CD4-positive, alpha-beta T cell (primary cell): ENCODE measurements around the gene RBM33. TPM values are rescaled to one million over a fixed set of nuclear protein-coding genes. Genes with fewer than 3 reads are reported as not detected.

Experiments
- ATAC-seq: fragments of 200-7000 bp; cut with Tn5 transposase; one replicate; pipeline ENCODE4 v1.10.0; 2022; ENCODE audit warnings: mild to moderate bottlenecking; ENCODE audit not compliant: poor library complexity
- CTCF ChIA-PET: fragments of 350-600 bp; sonication (Branson Sonifier 250); formaldehyde crosslinking; loops from one replicate; lab custom pipeline; 2021; ENCODE audit warnings: antibody characterized with exemption, inconsistent platforms; lab: Charles Lee
- POLR2A ChIA-PET: fragments of 350-600 bp; sonication (Branson Sonifier 250); formaldehyde crosslinking; loops from one replicate; lab custom pipeline; 2021; ENCODE audit warnings: antibody characterized with exemption, inconsistent platforms; lab: Charles Lee
- DNase-seq, 14 experiments: peaks; one replicate each; pipeline ENCODE4 v3.0.0-alpha.2; 2013 to 2020; ENCODE audit warnings: mixed read lengths in 2 of 14
- H3K27ac ChIP-seq, 2 donors: one replicate each; pipeline versions ENCODE4 v1.5.1 to v1.7.0; 2013; ENCODE audit warnings: low read length in 2 of 2, low read depth in 1 of 2, mild to moderate bottlenecking in 1 of 2
- H3K27me3 ChIP-seq, 2 experiments: 1 replicate in 1 of 2; 2 replicates in 1 of 2; pipeline versions ENCODE4 v1.6.1 to v1.7.0; 2013; ENCODE audit warnings: low read length in 2 of 2, control low read depth in 1 of 2, mild to moderate bottlenecking in 1 of 2, moderate library complexity in 1 of 2; ENCODE audit not compliant: insufficient read depth in 2 of 2, control insufficient read depth in 1 of 2
- H3K36me3 ChIP-seq: one replicate; pipeline ENCODE4 v1.6.1; 2013; ENCODE audit warnings: low read length, control low read depth; ENCODE audit not compliant: insufficient read depth
- H3K4me1 ChIP-seq: one replicate; pipeline ENCODE4 v1.6.1; 2013; ENCODE audit warnings: low read length, control low read depth; ENCODE audit not compliant: insufficient read depth
- H3K4me3 ChIP-seq: one replicate; pipeline ENCODE4 v1.5.1; 2013; ENCODE audit warnings: mild to moderate bottlenecking, low read length, moderate library complexity
- H3K9me3 ChIP-seq, 2 experiments: 1 replicate in 1 of 2; 2 replicates in 1 of 2; pipeline versions ENCODE4 v1.6.1 to v1.7.0; 2013; ENCODE audit warnings: low read length in 2 of 2, mild to moderate bottlenecking in 2 of 2, control low read depth in 1 of 2, moderate library complexity in 1 of 2; ENCODE audit not compliant: control insufficient read depth in 1 of 2, insufficient read depth in 1 of 2
- H3K27ac Mint-ChIP-seq: one replicate; pipeline ENCODE4 v1.8.0; 2020; ENCODE audit warnings: mixed read lengths
- H3K27me3 Mint-ChIP-seq: one replicate; pipeline ENCODE4 v1.8.0; 2021; ENCODE audit warnings: mixed read lengths
- H3K36me3 Mint-ChIP-seq: one replicate; pipeline ENCODE4 v1.8.0; 2021; ENCODE audit warnings: low read depth, mixed read lengths
- H3K4me1 Mint-ChIP-seq: one replicate; pipeline ENCODE4 v1.8.0; 2021; ENCODE audit warnings: low read depth, mixed read lengths
- H3K4me3 Mint-ChIP-seq: one replicate; pipeline ENCODE4 v1.8.0; 2020; ENCODE audit warnings: mild to moderate bottlenecking, mixed read lengths
- H3K9me3 Mint-ChIP-seq: one replicate; pipeline ENCODE4 v1.8.0; 2020; ENCODE audit warnings: mixed read lengths
- CTCF ChIP-seq: fragments of 200-600 bp; IDR thresholded peaks from one replicate; pipeline ENCODE4 v1.8.0; 2022; ENCODE audit warnings: antibody characterized with exemption, mild to moderate bottlenecking
- intact Hi-C, 2 experiments: fragments of 100-400 bp; cut with DNase I in 1 of 2; cut with micrococcal nuclease in 1 of 2; formaldehyde crosslinking; loops; one replicate each; pipeline versions ENCODE4 v1.15.1 to v1.9.0; 2023 to 2025; cut with DNase I, micrococcal nuclease
- total RNA-seq, 174 experiments: library from RNA in 2 of 174; stranded (reverse) in 2 of 174; gene quantifications; one replicate each; pipeline ENCODE4 v1.2.3 and lab custom pipeline; 2021 to 2026

The RBM33 gene
- total RNA-seq, 2 experiments from 2014 or later, result 178 to 184 TPM

- Mint-ChIP-seq H3K4me3 (no peak overlapping the region), H3K27me3 (peaks cover 42% of the 10 kb centered on the region), H3K27ac (no peak overlapping the region), H3K9me3 (no peaks in the 10 kb centered on the region), H3K4me1 (peaks cover 5% of the 10 kb centered on the region), H3K36me3 (no peaks in the 10 kb centered on the region)
- ChIA-PET POLR2A (no interaction called here), CTCF (no interaction called here)
- Histone ChIP-seq H3K36me3 (no peaks in the 10 kb centered on the region), H3K27me3 (peaks cover 14% of the 10 kb centered on the region in 2 experiments), H3K4me3 (no peak overlapping the region), H3K9me3 (peaks cover 0 to 17% of the 10 kb centered on the region in 2 experiments), H3K4me1 (peaks cover 4% of the 10 kb centered on the region), H3K27ac (no peak overlapping the region)
- TF ChIP-seq CTCF, result no peak
- ATAC-seq (no peak), DNase-seq (no peak)
- intact Hi-C loops, result loop anchor here in 1 of 2 experiments (5.0 kb wide), 1 partner anchor 999 kb away; no protein-coding TSS in a partner anchor
Measured at GRCh38 chr7:155818820-155819168, 174.3 kb downstream of the RBM33 start.

GRCh38 chr7:155819186-155819585 is 174.7 kb downstream of the RBM33 start:
- Histone ChIP-seq H3K36me3 (no peaks in the 10 kb centered on the region), H3K27me3 (peaks cover 10% of the 10 kb centered on the region in 2 experiments), H3K4me3 (no peak overlapping the region), H3K4me1 (peaks cover 4% of the 10 kb centered on the region), H3K27ac (no peak overlapping the region), H3K9me3 (peaks cover 0 to 17% of the 10 kb centered on the region in 2 experiments)
- TF ChIP-seq CTCF, result no peak
- CTCF ChIA-PET, result no interaction called here
- Mint-ChIP-seq H3K36me3 (no peaks in the 10 kb centered on the region), H3K27ac (no peak overlapping the region), H3K4me1 (peaks cover 5% of the 10 kb centered on the region), H3K27me3 (peaks cover 38% of the 10 kb centered on the region), H3K9me3 (no peaks in the 10 kb centered on the region), H3K4me3 (no peak overlapping the region)
- no peak for ATAC-seq
- DNase-seq, result no peak
- POLR2A ChIA-PET, result no interaction called here
- intact Hi-C loops, result loop anchor here in 1 of 2 experiments (5.0 kb wide), 1 partner anchor 998 kb away; no protein-coding TSS in a partner anchor

- TF ChIP-seq CTCF, result no peak
- ChIA-PET POLR2A (no interaction called here), CTCF (no interaction called here)
- ATAC-seq (no peak), DNase-seq (no peak)
- Histone ChIP-seq H3K36me3 (no peaks in the 10 kb centered on the region), H3K9me3 (peaks cover 0 to 17% of the 10 kb centered on the region in 2 experiments), H3K4me1 (peaks cover 3% of the 10 kb centered on the region), H3K4me3 (no peak overlapping the region), H3K27ac (no peak overlapping the region), H3K27me3 (peaks cover 4 to 7% of the 10 kb centered on the region in 2 experiments)
- H3K27me3 Mint-ChIP-seq, result peaks cover 38% of the 10 kb centered on the region
- peaks cover 5% of the 10 kb centered on the region for H3K4me1 Mint-ChIP-seq
- no peak overlapping the region for H3K4me3 Mint-ChIP-seq
- no peaks in the 10 kb centered on the region for H3K36me3 Mint-ChIP-seq
- no peak overlapping the region for H3K27ac Mint-ChIP-seq
- intact Hi-C loops, result no loop called here
- H3K9me3 Mint-ChIP-seq, result no peaks in the 10 kb centered on the region
Measured at GRCh38 chr7:155820246-155820645, 175.8 kb downstream of the RBM33 start.
